Stimulated activated CD4-positive, alpha-beta T cell treated with anti-CD3 and anti-CD28 coated beads, Interleukin-12 subunit alpha, Interleukin-12 subunit beta, amount 100 ng/mL, for 48 hours (primary cell): Measurements from ENCODE around the gene WAS.

Experiments
- DNase-seq, 3 donors: peaks; one replicate each; pipeline ENCODE4 v3.0.0-alpha.2; 2020; ENCODE audit warnings: low read depth in 2 of 3, low spot score in 1 of 3

Gene WAS

GRCh38 chrX:48711162-48711928, 27.7 kb downstream of the WAS start:
- DNase-seq, result no peak

DNA sequence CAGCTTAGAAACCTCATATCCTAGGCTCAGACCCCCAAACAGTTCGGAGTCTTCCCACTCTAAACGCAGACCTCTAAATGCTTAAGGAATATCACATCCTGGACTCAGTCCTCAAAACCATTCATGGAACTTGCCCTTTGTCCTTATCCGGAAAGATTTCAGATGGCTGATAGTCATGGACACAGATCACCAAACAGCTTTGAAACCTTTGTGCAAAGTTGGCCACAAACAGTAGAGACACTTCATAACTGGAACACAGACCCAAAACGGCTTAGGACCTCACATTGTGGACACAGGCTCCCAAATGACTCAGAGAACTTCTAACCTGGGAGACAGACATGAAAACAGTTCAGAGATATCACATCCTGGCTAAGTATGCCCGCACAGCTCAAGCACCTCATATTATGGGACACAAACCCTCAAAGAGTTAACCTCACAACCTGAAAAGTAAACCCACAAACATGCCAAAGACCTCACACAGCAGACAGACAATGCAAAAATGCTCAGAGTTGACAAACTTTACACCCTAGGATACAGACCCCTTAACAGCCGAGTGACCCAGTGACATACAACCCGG, 28.4 kb downstream of the WAS start:
- DNase-seq, result no peak

GRCh38 chrX:48713847-48714246, 30.2 kb downstream of the WAS start:
- no peak for DNase-seq

- DNase-seq, result no peak
These were observed 31.0 kb downstream of the WAS start for GRCh38 chrX:48714573-48714972.

GRCh38 chrX:48715072-48715471, 31.5 kb downstream of the WAS start:
- no peak for DNase-seq

DNA sequence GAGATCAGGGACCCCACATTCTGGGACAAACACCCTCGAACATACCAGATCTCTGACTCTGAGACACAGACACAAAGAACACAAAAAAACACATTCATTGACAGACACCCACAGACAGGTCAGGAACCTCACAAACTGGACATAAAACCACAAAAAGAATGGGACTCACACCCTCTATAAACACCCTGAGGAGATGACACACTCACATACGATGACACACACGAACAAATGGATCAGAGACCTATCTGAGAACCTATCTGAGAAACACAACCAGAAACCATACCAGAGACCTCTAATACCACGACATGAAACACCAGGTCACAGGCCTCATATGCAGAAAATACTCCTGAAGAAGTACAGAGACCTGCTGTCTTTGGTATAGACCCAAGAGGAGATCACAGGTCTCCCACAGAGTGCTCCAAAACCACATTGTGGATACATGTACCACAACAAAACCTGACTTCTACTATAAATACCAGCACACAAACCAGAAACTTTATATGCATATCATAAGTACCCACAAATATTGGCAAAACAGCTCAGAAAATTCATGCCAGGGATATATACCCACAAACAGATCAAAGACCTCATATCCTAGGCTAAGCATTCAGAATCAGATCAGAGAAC, 32.4 kb downstream of the WAS start:
- DNase-seq, result no peak

GRCh38 chrX:48719958-48720357, 36.4 kb downstream of the WAS start:
- DNase-seq, result no peak

- no peak for DNase-seq
These were observed 37.1 kb downstream of the WAS start for GRCh38 chrX:48720577-48721250.

GRCh38 chrX:48721916-48722315, 38.3 kb downstream of the WAS start:
- DNase-seq, result no peak

GRCh38 chrX:48726596-48726995, 43.0 kb downstream of the WAS start:
- no peak for DNase-seq

GRCh38 chrX:48728653-48729052, 45.1 kb downstream of the WAS start:
- no peak for DNase-seq

DNA sequence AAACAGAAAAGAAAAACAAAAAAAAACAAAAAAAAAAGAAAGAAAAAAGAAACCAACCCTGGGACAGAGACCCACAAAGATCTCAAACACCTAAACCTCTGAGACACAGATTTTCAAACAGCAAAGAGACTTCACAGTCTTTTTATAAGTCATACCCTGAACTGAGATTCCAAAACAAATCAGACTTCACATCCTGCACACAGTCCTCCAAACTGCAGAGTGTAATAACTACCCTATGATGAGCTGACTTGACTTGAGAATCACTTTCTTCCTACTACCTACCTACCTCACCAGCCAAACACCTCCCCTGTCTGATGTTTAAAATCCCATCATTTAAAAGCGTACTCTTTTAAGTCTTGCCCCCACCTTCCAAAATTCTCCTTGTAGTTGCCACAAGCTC, 52.7 kb downstream of the WAS start:
- DNase-seq, result no peak

DNA sequence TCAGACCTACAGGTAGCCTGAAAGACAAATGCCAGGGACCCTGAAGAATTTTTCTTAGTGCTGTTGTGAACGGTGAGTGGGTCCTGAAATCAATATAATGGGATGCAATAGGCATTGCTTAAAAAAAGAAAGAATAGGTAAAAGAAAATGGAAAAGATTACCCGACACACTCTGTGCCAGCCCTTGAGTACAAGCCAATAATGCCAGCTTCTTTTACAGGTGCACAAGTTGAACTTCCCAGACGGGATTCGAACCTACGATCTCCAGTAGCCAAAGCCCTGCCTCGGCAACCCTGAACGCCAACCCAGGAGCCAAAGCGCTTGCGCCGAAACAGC, 53.2 kb downstream of the WAS start:
- no peak for DNase-seq

- DNase-seq, result peak; percentile 76 to 84 (median 77)
These were observed 53.8 kb downstream of the WAS start for GRCh38 chrX:48737213-48737938.

GRCh38 chrX:48737940-48738339, 54.3 kb downstream of the WAS start:
- no peak for DNase-seq
